Cardiac muscle cell (in vitro differentiated cells and primary cell): ENCODE results near the gene CRLF3. TPM values are rescaled to one million over a fixed set of nuclear protein-coding genes. Genes with fewer than 3 reads are reported as not detected.
"Not testable (repeated sequence)": the region's sequence is repeated elsewhere in the genome, so short reads cannot be mapped to it uniquely, and the experiment has no call there.

Experiments
- DNase-seq, 2 donors: peaks; one replicate each; pipeline versions ENCODE4 v3.0.0 to v3.0.0-alpha.2; 2010 to 2017; ENCODE audit warnings: low read depth in 1 of 2, low spot score in 1 of 2
- H3K27ac ChIP-seq: fragments of 200-600 bp; sonication (generic); 2 replicates; pipeline ENCODE4 v1.5.1; 2016
- H3K27me3 ChIP-seq: fragments of 200-600 bp; sonication (generic); 2 replicates; pipeline ENCODE4 v1.6.0; 2016; ENCODE audit warnings: control low read depth
- H3K36me3 ChIP-seq: fragments of 200-600 bp; sonication (generic); 2 replicates; pipeline ENCODE4 v1.5.1; 2016; ENCODE audit warnings: control low read depth
- H3K4me1 ChIP-seq: fragments of 200-600 bp; sonication (generic); 2 replicates; pipeline ENCODE4 v1.8.1; 2017; ENCODE audit warnings: low read depth, mild to moderate bottlenecking, mixed run types
- H3K4me3 ChIP-seq: fragments of 200-600 bp; sonication (generic); 2 replicates; pipeline ENCODE4 v1.5.1; 2016; ENCODE audit warnings: mild to moderate bottlenecking
- H3K9me3 ChIP-seq: fragments of 200-600 bp; sonication (generic); 2 replicates; pipeline ENCODE4 v1.5.1; 2017; ENCODE audit warnings: low read depth, mild to moderate bottlenecking, control low read depth
- polyA plus RNA-seq: library from polyadenylated mRNA; unstranded; fragments of >200 nt; fragmentation: Nextera tagmentation; extraction: Ambion mirVana; gene quantifications from 2 replicates; pipeline ENCODE4 v1.2.1, GENCODE V29; 2016
- total RNA-seq: library from RNA; depleted of rRNA; stranded (reverse); fragments of >200 nt; gene quantifications from 2 replicates; pipeline ENCODE4 v1.2.3, GENCODE V29; 2016

Gene CRLF3
- total and polyA plus RNA-seq, 2 experiments from 2014 or later = 11.9 to 19.9 TPM

GRCh38 chr17:30735206-30735605 is 89.3 kb downstream of the CRLF3 start:
- H3K4me1 ChIP-seq = peaks cover 14% of the 10 kb centered on the region
- H3K27me3 ChIP-seq, H3K4me3 ChIP-seq, H3K36me3 ChIP-seq, DNase-seq, H3K27ac ChIP-seq, H3K9me3 ChIP-seq: not testable (repeated sequence)

DNA sequence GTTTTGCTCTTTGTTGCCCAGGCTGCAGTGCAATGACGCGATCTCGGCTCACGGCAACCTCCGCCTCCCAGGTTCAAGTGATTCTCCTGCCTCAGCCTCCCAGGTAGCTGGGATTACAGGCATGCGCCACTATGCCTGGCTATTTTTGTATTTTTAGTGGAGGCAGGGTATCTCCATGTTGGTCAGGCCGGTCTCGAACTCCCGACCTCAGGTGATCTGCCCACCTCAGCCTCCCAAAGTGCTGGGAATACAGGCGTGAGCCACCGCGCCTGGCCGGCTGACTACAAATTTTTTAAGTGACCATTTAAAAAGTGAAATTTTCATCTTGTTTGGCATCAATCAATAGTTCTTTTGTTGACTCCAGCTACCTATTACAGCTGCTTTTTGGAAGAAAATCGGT is 90.3 kb downstream of the CRLF3 start:
- DNase-seq, H3K27me3 ChIP-seq, H3K9me3 ChIP-seq, H3K36me3 ChIP-seq, H3K4me3 ChIP-seq, H3K27ac ChIP-seq: not testable (repeated sequence)
- H3K4me1 ChIP-seq = peaks cover 14% of the 10 kb centered on the region

Other genes with a start within 250 kb of the CRLF3 start
- 3.2 and 6.3 TPM in 2 replicates for gene ATAD5, start 7.3 kb upstream of the CRLF3 start, total RNA-seq
- gene ATAD5, start 7.3 kb upstream of the CRLF3 start, polyA plus RNA-seq = 4.1 and 6.4 TPM in 2 replicates
- gene TEFM, start 81.5 kb upstream of the CRLF3 start, total RNA-seq = 15.6 and 18.1 TPM in 2 replicates
- 17.6 and 22.4 TPM in 2 replicates for gene TEFM, start 81.5 kb upstream of the CRLF3 start, polyA plus RNA-seq
- gene ADAP2, start 97.3 kb upstream of the CRLF3 start, total RNA-seq = 0.11 and 1.0 TPM in 2 replicates
- gene ADAP2, start 97.3 kb upstream of the CRLF3 start, polyA plus RNA-seq = 0.24 and 0.71 TPM in 2 replicates
- gene RNF135, start 146.3 kb upstream of the CRLF3 start, total RNA-seq = 2.6 and 4.1 TPM in 2 replicates
- gene RNF135, start 146.3 kb upstream of the CRLF3 start, polyA plus RNA-seq = 1.3 and 1.4 TPM in 2 replicates